Upper lobe of right lung (tissue), 1 donor: ENCODE measurements around the gene SPIN1. TPM values are rescaled to one million over a fixed set of nuclear protein-coding genes. Genes with fewer than 3 reads are reported as not detected.

Experiments
- ATAC-seq: fragments of 200-7000 bp; cut with Tn5 transposase; one replicate; pipeline ENCODE4 v1.9.1; 2020; ENCODE audit warnings: mild to moderate bottlenecking, moderate library complexity
- DNase-seq: peaks from one replicate; pipeline ENCODE4 v3.0.0-alpha.2; 2020
- H3K27ac ChIP-seq: fragments of 200-600 bp; one replicate; pipeline ENCODE4 v1.8.0; 2022
- H3K27me3 ChIP-seq: fragments of 200-600 bp; one replicate; pipeline ENCODE4 v1.8.0; 2022; ENCODE audit warnings: mild to moderate bottlenecking
- H3K36me3 ChIP-seq: fragments of 200-600 bp; one replicate; pipeline ENCODE4 v1.8.0; 2022
- H3K4me1 ChIP-seq: fragments of 200-600 bp; one replicate; pipeline ENCODE4 v1.8.0; 2022
- H3K4me3 ChIP-seq: fragments of 200-600 bp; one replicate; pipeline ENCODE4 v1.8.0; 2022; ENCODE audit warnings: mild to moderate bottlenecking
- H3K9me3 ChIP-seq: fragments of 200-600 bp; one replicate; pipeline ENCODE4 v1.8.0; 2022
- intact Hi-C: fragments of 100-400 bp; cut with DNase I; formaldehyde crosslinking; loops from one replicate; pipeline ENCODE4 v1.11.0; 2022
- total RNA-seq: library from RNA; stranded (reverse); fragmentation: NEBNext Ultra II Directional; extraction: Animal tissue kit (Norgen Biotek cat#: 25700); gene quantifications from one replicate; pipeline ENCODE4 v1.2.1, GENCODE V29; 2021
- TF ChIP-seq, protein P1 (sequence below): fragments of 200-600 bp; IDR thresholded peaks from one replicate; pipeline ENCODE4 v1.8.0; 2022; ENCODE audit warnings: antibody characterized with exemption
- donor health status: DM: no; HTN: yes; CAD: no; lungs with severe emphysema.

The SPIN1 gene
- total RNA-seq, 1 donor from 2014 or later: 69.2 TPM

DNA sequence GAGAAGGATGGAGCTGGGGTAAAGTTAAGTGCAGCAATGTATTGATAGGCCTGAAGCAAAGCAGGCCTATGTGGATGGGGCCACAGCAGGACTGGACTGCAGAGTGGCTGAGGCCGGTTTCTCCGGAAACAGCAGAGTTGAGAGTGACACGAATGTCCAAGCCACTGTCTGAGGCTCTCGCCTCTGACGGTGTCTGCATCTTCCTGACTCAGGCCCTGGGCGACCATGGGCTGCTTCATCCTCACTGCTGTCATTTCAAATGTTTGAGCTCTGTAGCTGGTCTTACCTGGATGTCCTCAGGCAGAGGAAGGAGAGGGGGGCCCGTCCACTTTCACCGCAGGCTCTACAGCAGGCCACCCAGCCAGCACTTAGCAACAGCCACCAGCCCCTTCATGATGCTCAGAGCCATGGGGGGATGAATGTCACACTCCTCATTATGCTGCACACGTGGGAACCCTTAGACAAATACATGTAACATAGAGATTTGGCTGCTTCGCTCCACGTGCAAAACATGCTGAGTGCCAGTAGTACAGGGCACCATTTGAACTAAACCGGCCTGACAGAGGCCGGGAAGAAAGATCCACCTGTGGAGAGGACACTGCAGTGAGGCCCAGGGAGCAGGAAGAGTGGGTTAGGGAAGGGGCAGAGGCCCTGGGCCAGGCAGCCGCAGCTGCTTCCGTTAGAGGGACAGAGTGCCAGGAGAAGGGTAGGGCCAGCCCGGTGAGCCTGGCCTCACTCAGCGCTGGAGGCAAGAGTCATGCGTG lies 115.0 kb downstream of the SPIN1 start:
- peak; percentile 51 for DNase-seq
- H3K27ac ChIP-seq: no peak overlapping the region
- TF ChIP-seq, protein P1, sequence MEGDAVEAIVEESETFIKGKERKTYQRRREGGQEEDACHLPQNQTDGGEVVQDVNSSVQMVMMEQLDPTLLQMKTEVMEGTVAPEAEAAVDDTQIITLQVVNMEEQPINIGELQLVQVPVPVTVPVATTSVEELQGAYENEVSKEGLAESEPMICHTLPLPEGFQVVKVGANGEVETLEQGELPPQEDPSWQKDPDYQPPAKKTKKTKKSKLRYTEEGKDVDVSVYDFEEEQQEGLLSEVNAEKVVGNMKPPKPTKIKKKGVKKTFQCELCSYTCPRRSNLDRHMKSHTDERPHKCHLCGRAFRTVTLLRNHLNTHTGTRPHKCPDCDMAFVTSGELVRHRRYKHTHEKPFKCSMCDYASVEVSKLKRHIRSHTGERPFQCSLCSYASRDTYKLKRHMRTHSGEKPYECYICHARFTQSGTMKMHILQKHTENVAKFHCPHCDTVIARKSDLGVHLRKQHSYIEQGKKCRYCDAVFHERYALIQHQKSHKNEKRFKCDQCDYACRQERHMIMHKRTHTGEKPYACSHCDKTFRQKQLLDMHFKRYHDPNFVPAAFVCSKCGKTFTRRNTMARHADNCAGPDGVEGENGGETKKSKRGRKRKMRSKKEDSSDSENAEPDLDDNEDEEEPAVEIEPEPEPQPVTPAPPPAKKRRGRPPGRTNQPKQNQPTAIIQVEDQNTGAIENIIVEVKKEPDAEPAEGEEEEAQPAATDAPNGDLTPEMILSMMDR: no peak
- H3K36me3 ChIP-seq: no peaks in the 10 kb centered on the region
- no peak overlapping the region for H3K4me3 ChIP-seq
- intact Hi-C loops: no loop called here
- peak; percentile 34 for ATAC-seq
- no peaks in the 10 kb centered on the region for H3K4me1 ChIP-seq
- H3K9me3 ChIP-seq: no peaks in the 10 kb centered on the region
- H3K27me3 ChIP-seq: no peaks in the 10 kb centered on the region

DNA sequence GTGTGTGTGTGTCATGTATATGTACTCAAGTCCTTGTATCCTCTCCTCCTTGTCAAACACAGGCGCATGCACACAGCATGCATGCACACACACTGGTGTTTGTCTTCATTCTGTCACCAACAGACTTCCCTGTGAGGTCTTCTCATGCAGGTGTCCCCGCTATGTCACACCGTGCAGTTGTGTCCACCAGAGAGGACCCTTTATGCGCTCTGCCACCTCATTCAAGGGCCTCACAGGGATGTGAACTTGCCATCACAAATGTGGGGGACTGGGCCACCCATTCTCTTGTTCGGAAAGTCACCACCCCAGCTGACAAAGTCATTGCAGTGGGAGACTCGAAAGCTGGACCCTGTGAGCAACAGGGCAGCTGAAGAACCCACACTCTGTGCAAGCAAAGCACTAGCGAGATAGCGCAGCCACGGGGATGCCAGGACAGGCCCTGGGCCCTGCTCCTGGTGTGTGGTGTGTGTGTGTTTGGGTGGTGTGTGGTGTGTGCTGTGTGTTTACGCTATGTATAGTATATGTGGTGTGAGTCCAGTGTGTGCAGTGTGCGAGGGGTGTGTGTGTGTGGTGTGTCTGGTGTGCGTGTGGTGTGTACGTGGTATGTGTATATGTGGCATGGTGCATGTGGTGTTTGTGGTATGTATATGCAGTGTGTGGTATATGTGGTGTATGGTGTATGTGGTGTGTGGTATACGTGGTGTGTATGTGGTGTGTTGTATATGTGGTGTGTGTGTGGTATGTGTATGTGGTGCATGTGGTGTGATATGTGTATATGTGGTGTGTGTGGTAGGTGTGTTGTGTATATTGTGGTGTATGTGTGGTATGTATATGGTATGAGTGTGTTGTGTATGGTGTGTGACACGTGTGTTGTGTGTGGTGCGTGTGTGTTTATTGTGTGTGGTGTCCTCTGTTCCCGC lies 115.9 kb downstream of the SPIN1 start:
- DNase-seq: peak; percentile 54
- no peaks in the 10 kb centered on the region for H3K27me3 ChIP-seq
- H3K27ac ChIP-seq: no peak overlapping the region
- no peak overlapping the region for H3K4me3 ChIP-seq
- H3K9me3 ChIP-seq: no peaks in the 10 kb centered on the region
- intact Hi-C loops: no loop called here
- peak; percentile 34 for ATAC-seq
- no peaks in the 10 kb centered on the region for H3K36me3 ChIP-seq
- TF ChIP-seq, protein P1: no peak
- no peaks in the 10 kb centered on the region for H3K4me1 ChIP-seq

DNA sequence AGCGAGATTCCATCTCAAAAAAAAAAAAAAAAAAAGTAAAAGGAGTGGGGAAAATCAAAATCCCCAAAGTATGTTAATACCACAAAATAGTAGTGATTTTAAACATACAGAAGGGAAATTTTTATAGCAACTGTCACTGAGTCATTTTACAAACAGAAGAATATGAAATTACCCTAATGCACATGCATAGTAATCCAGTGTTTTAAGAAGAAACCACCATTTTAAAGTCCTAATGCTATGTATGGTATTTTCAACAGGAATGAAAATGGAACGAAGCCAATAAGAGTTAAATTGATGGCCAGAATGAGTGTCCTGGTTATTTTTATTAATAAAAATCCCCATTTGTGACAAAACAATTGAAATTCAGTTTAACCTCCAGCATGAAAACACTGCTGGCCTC lies 120.1 kb downstream of the SPIN1 start:
- H3K9me3 ChIP-seq: no peaks in the 10 kb centered on the region
- TF ChIP-seq, protein P1: no peak
- H3K4me3 ChIP-seq: no peak overlapping the region
- no peaks in the 10 kb centered on the region for H3K4me1 ChIP-seq
- no peaks in the 10 kb centered on the region for H3K27me3 ChIP-seq
- ATAC-seq: no peak
- no peak overlapping the region for H3K27ac ChIP-seq
- DNase-seq: no peak
- H3K36me3 ChIP-seq: no peaks in the 10 kb centered on the region
- intact Hi-C loops: no loop called here

DNA sequence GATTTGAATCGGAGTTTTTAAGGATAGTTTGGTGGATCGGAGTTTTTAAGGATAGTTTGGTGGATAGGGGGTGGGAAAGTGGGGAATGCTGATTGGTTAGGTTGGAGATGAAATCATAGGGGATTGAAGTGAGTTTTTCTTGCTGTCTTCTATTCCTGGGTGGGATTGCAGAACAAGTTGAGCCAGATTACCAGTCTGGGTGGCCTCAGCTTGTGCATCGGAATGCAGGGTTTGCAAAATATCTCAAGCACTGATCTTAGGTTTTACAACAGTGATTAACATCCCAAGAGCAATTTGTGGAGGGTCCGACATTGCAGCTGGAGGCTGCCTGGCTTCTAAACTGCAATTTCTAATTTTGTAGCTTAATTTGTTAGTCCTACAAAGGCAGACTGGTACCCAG lies 123.7 kb downstream of the SPIN1 start:
- H3K9me3 ChIP-seq: no peaks in the 10 kb centered on the region
- no peaks in the 10 kb centered on the region for H3K4me1 ChIP-seq
- intact Hi-C loops: no loop called here
- TF ChIP-seq, protein P1: no peak
- DNase-seq (no peak), ATAC-seq (no peak)
- no peaks in the 10 kb centered on the region for H3K27me3 ChIP-seq
- H3K27ac ChIP-seq: no peak overlapping the region
- H3K4me3 ChIP-seq: no peak overlapping the region
- no peaks in the 10 kb centered on the region for H3K36me3 ChIP-seq

DNA sequence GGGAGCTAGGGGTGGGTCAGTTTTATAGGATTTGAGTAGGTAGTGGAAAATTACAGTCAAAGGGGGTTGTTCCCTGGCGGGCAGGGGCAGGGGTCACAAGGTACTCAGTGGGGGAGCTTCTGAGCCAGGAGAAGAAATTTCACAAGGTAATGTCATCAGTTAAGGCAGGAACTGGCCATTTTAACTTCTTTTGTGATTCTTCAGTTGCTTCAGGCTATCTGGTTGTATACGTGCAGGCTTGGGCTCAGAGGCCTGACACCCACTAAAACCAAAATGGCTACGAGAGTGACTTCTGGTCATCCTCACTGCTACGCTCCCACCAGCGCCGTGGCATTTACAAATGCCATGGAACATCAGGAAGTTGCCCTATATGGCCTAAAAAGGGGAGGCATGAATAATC lies 126.0 kb downstream of the SPIN1 start:
- TF ChIP-seq, protein P1: no peak
- Histone ChIP-seq H3K36me3 (no peaks in the 10 kb centered on the region), H3K9me3 (no peaks in the 10 kb centered on the region), H3K27ac (no peak overlapping the region), H3K4me3 (no peak overlapping the region), H3K4me1 (no peaks in the 10 kb centered on the region), H3K27me3 (no peaks in the 10 kb centered on the region)
- intact Hi-C loops: no loop called here
- peak; percentile 12 for DNase-seq
- no peak for ATAC-seq
